Stimulated activated CD8-positive, alpha-beta memory T cell treated with anti-CD3 and anti-CD28 coated beads, Interleukin-4, amount 100 ng/mL, for 1 hour (primary cell): ENCODE measurements around the gene EPS8L3.
"Not testable (repeated sequence)": the region's sequence is repeated elsewhere in the genome, so short reads cannot be mapped to it uniquely, and the experiment has no call there.

Experiments used
- DNase-seq, 2 donors: peaks; one replicate each; pipeline ENCODE4 v3.0.0-alpha.2; 2020; ENCODE audit warnings: low read depth in 2 of 2, low spot score in 1 of 2

The EPS8L3 gene

GRCh38 chr1:109780982-109781381, 17.3 kb upstream of the EPS8L3 start:
- no peak for DNase-seq

GRCh38 chr1:109777980-109778625, 14.4 kb upstream of the EPS8L3 start:
- DNase-seq: no peak

- DNase-seq: no peak
Measured at GRCh38 chr1:109777436-109777835, 13.7 kb upstream of the EPS8L3 start.

DNA sequence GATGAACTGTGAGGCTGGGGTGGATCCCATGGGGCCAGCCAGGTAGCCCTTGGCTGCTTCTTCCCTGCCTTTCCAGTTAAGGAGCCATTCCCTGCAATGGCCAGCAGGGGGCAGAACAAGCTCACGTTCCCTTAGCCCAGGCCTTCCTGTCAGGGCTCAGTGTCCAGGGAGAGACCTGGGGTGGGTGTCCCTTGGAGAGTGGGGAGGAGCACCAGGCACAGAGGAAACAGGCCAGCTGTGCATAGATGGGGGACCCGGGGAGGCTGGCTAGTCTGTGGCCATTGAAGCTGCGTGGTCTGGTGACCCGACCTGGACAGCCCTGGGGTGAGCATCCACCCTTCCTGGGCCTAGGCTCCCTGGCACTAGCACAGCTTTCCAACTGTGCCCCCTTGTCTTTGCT, 13.2 kb upstream of the EPS8L3 start:
- peak; percentile 52 to 64 for DNase-seq

GRCh38 chr1:109776206-109776835, 12.6 kb upstream of the EPS8L3 start:
- no peak for DNase-seq

- no peak for DNase-seq
Measured at GRCh38 chr1:109775398-109775797, 11.7 kb upstream of the EPS8L3 start.

DNA sequence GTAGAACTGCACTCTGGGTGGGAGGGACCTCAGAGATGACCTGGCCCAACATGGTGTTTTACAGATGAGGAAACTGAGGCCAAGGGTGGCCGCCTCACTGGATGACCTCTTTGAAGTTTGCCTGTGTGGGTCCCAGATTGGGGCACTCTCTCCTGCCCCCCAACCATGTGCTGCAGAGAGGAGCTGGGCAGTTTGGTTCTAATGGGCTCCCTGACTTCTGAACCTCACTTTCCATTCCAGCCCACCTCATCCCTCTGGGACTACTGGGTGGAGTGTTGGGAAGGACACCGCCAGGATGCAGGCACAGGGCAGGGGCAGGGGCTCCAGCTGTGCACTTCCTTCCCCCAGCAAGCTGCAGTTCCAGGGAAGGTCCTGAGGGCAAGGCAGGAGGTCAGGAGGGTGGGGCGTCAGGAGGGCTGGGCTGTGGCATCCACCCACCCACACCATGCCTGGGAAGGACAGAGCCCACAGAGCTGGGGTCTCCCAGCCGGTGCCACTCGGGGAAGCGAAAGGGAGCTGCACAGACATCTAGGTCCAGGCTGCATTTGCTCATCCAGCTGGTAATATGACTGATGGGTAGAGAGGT, 10.3 kb upstream of the EPS8L3 start:
- DNase-seq: no peak

DNA sequence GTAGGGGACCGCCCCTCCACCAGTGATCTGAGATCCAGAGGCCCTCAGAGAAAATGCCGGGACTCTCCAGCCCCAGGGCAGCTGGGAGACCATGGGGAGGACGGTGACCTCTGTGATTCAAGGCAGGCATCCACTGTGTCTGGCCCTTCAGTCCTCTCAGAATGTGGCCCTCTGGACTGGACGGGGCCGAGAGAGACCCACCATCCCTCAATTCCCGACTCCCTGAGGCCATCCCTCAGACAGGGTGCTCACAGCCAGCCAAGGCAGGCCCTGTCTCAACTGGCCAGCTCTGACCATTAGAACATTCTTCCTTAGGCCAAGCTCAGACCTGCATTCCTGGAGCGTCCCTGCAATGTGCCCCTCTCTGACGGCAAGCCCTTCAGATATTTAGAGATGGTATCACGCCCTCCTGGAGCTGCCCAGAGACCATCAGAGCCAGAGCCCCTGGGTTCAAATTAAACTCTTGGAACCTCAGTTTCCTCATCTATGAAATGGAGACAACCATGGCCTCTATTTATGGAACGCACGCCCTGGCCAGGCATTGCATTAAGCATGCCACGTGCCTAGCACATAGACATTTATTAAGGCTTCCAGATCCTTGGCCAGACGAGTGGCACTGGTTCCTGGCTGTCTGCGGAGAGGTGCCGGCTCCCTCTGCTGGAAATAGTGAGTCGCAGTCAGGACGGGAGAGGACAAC, 9.6 kb upstream of the EPS8L3 start:
- DNase-seq: peak in 1 of 2 donors; percentile 56

GRCh38 chr1:109772658-109773202, 9.0 kb upstream of the EPS8L3 start:
- DNase-seq: no peak

DNA sequence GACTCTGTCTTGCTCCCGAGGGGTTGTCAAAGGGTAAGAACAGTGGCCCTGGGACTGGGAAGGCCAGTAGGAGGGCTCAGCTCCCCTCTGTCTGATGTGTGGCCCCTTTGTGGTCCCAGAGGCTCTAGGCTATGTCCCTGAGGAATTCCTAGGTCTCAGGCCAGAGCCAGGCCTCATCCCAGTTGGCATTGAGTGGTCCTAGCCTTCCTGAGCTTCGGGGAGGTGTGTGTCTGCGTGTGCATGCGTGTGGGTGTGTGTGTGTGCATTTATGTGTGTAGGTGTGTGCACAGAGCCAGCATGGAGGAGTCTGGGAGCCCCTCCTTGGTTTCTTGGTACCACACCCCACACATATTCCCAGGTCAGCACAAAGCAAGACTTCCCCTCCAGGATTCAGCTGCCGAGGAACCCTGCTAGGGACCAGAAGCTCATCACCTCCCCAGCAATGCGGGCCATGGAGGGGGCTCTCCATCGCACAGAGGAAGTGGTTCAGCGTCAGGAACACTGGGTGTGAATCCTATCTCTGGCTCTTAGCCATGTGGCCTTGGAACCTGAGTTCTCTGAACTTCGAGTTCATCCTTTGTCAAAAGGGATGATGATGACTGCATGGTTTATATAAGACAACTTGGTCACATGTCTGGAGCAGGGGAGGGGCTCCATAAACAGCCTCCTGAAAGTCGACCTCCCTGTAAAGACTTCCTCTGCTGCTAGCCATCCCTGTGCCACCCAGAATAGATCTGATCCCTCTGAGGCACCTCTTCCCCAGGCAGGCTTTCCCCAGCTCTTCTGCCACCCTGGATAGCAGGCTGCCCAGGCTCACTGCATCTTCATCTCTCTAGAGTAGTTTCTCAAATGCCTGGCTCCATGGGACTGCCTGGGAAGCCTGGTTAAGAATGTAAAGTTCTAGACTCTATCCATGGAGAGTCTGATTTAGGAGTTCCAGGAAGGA, 8.3 kb upstream of the EPS8L3 start:
- DNase-seq: no peak

- no peak for DNase-seq
Measured at GRCh38 chr1:109770331-109771095, 6.8 kb upstream of the EPS8L3 start.

- DNase-seq: no peak
Measured at GRCh38 chr1:109769330-109770078, 5.8 kb upstream of the EPS8L3 start.

DNA sequence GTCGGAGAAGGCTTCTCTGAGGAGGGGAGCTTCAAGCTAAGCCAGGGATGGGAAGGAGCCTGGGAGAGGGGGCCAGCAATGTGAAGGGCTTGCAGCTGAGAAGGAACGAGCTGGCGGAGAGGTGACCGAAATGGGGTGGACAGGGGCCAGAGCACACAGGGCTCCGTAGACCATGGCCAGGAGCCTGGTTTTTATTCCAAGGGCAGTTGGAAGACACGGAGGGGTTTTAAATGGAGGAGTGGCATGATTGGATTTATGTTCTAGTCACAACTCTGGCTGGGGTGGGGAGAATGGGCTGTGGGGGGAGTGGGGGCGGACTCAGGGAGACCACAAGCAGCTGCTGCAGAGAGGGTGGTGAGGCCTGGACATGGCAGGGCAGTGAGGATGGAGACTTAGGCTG, 5.1 kb upstream of the EPS8L3 start:
- DNase-seq: no peak

DNA sequence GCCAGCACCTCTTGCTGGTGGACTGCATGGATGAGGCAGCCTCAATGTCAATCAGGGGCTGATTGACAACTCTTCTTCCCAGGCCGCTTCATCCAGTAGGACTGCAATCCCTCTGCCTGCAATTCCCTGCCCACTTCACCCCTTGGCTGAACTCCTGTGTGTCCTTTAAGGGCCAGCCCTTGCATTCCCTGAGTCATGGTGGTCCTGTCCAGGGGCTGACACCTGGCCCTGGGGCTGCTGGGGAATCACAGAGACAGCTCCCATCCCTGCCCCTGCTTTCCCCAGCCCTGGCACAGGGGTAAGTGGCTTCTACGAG, 4.6 kb upstream of the EPS8L3 start:
- no peak for DNase-seq

DNA sequence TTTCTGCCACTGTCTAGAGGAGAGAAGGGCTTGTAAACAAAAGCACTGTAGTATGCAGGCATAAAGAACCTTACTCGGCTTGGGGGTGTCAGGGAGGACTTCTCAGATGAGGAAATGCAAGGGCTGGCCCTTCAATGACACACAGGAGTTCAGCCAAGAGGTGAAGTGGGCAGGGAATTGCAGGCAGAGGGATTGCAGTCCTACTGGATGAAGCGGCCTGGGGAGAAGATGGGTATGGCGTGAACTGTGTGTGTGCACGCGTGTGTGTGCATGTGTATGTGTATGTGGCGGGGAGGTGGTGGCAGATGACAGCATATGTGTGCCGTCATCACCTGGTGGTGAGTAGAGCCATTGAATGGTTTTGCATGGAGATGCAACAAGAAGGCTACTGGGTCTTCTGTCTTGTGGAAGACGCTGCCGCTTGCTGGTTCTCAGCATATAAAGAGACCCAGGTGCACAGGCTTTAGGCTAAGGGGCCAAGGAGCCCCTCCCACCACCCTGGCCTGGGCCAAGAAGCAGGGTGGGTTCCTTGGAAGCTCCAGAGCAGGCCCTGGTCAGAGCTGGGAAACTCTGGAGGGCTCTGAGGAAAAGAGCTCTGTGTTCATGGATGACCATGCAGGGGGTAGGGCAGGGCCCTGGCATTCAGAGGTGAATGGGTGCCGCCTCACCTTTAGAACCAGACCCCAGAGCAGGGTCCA, 4.1 kb upstream of the EPS8L3 start:
- DNase-seq: no peak

GRCh38 chr1:109766991-109767636, 3.4 kb upstream of the EPS8L3 start:
- DNase-seq: not testable (repeated sequence)

DNA sequence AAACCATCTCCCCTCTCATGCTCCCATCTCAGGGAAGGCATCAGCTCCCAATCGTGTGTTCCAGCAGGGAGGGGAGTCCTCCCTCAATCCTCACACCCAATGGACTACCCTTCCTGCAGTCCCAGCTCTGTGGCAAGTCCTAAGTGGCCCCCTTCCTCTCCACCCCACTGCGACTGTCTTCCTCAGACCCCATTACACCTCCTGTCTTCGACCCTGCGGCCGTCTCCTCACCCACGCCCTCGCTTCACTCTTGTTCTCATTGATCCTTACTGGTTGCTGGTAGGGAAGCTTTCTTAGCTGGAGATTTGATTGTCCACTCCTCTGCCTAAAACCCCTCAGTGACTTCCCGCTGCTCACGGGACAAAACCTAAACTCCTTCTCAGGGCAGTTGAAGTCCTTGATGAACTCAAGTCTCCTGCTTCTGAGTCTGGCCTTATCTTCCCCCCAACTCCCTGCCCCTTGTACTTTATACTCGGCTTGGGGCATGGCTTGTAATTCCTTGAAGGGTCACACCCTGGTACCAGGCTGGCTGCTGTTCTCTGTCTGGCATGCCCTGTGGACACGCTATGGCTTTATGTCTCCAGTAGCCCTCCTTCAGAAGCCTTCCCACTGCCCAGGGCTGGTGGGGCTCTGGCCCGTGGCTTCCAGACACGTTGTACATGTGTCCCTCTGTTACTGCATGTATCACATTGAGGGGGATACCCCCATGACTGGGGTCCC, 2.3 kb upstream of the EPS8L3 start:
- DNase-seq: no peak

DNA sequence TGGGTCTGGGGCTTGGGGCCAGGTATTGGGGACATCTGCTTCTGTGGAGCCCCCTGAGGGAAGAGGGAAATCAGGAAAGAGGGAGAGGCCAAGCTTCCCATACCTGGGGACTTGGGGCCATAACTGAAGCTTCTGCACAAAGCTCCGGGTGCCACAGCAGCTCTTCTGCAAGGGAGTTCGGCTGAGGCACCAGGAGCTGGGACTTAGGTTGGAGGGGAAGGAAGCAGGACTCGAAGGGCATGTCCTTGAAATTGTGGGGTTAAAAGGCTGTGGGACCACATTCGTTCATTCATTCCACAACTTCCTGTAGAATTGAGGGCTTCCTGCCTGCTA, 1.7 kb upstream of the EPS8L3 start:
- DNase-seq: no peak
